B cell (primary cell): ENCODE results near the gene PREX1.

Experiments used
- EZH2 ChIP-seq: IDR thresholded peaks from 2 replicates; pipeline ENCODE4 v1.6.1; 2012; ENCODE audit warnings: borderline replicate concordance, low read depth, mild to moderate bottlenecking, moderate library complexity, low read length; ENCODE audit not compliant: insufficient read depth, poor library complexity, severe bottlenecking
- TF ChIP-seq, protein P1 (sequence below): fragments of 200-600 bp; IDR thresholded peaks from one replicate; pipeline ENCODE4 v1.8.0; 2022; ENCODE audit warnings: antibody characterized with exemption, mild to moderate bottlenecking

DNA sequence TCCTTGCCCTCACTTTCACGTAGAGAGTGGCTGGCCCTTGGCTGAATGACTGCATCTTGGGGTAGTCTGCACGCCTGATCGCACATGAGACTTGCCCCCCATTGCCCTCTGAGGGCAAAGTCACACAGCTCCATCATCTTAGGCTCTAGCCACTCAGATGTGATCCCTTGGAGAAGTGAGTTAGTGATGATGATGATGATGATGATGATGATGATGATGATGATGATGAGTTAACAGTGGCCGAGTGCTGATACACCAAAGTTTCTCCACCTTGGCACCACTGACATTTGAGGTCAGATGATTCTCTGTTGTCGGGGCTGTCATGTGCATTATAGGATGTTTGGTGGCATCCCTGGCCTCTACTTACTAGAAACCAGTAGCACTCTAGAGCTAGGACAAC, 84.0 kb downstream of the PREX1 start:
- TF ChIP-seq, protein P1, sequence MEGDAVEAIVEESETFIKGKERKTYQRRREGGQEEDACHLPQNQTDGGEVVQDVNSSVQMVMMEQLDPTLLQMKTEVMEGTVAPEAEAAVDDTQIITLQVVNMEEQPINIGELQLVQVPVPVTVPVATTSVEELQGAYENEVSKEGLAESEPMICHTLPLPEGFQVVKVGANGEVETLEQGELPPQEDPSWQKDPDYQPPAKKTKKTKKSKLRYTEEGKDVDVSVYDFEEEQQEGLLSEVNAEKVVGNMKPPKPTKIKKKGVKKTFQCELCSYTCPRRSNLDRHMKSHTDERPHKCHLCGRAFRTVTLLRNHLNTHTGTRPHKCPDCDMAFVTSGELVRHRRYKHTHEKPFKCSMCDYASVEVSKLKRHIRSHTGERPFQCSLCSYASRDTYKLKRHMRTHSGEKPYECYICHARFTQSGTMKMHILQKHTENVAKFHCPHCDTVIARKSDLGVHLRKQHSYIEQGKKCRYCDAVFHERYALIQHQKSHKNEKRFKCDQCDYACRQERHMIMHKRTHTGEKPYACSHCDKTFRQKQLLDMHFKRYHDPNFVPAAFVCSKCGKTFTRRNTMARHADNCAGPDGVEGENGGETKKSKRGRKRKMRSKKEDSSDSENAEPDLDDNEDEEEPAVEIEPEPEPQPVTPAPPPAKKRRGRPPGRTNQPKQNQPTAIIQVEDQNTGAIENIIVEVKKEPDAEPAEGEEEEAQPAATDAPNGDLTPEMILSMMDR: no peak
- no peak for TF ChIP-seq EZH2
